HCT116 (cell line): ENCODE measurements around the gene RAB4B. TPM values are rescaled to one million over a fixed set of nuclear protein-coding genes. Genes with fewer than 3 reads are reported as not detected.
"Not testable (repeated sequence)": the region's sequence is repeated elsewhere in the genome, so short reads cannot be mapped to it uniquely, and the experiment has no call there.

Experiments used
- ATAC-seq: fragments of 200-7000 bp; cut with Tn5 transposase; 2 replicates; pipeline ENCODE4 v1.9.1; 2020; ENCODE audit warnings: mild to moderate bottlenecking, moderate library complexity
- BruUV-seq: library from RNA; stranded (reverse); fragments of 400-500 nt; replicated peaks from 2 replicates; lab custom pipeline; 2021; lab: Mats Ljungman, UMichigan
- CTCF ChIA-PET: fragments of 300-600 bp; sonication (Branson Sonifier 250); formaldehyde crosslinking; loops from one replicate; lab custom pipeline; 2021; ENCODE audit warnings: antibody characterized with exemption; lab: Charles Lee
- POLR2A ChIA-PET: fragments of 300-600, 350-600 bp; sonication (Branson Sonifier 250); formaldehyde crosslinking; loops from one replicate; lab custom pipeline; 2021; ENCODE audit warnings: antibody characterized with exemption; lab: Charles Lee
- RAD21 ChIA-PET, 2 experiments: fragments of 300-600 bp; sonication (Branson Sonifier 250); formaldehyde crosslinking; loops; one replicate each; lab custom pipeline; 2023; ENCODE audit warnings: low total read pairs in 2 of 2; ENCODE audit not compliant: uncharacterized antibody in 2 of 2, unreplicated experiment in 2 of 2, low non-redundant PET in 1 of 2; lab: Charles Lee
- DNase-seq: peaks from one replicate; pipeline ENCODE4 v3.0.0-alpha.2; 2010; ENCODE audit warnings: low read depth, low spot score
- H2AFZ ChIP-seq: fragments of 200-600 bp; shearing (Covaris generic), sonication (generic); 2 replicates; pipeline ENCODE4 v1.6.1; 2017; ENCODE audit warnings: low read depth, mixed run types, mixed read lengths, antibody characterized with exemption, low read length; ENCODE audit not compliant: poor library complexity, severe bottlenecking
- H3K27ac ChIP-seq: 2 replicates; pipeline ENCODE4 v1.5.1; 2012; ENCODE audit warnings: low read depth, low read length
- H3K27me3 ChIP-seq: fragments of 200-600 bp; sonication (generic); 2 replicates; pipeline ENCODE4 v1.6.1; 2016; ENCODE audit warnings: mixed run types, low read length, mixed read lengths; ENCODE audit not compliant: insufficient read depth
- H3K36me3 ChIP-seq, 2 experiments: fragments of 200-500 bp in 1 of 2; fragments of 200-600 bp in 1 of 2; sonication (Bioruptor generic) in 1 of 2; sonication (generic) in 1 of 2; 2 replicates each; pipeline versions ENCODE4 v1.5.1 to v1.6.1; 2014 to 2016; ENCODE audit warnings: low read length in 2 of 2, inconsistent platforms in 1 of 2, mixed read lengths in 1 of 2, mixed run types in 1 of 2; ENCODE audit not compliant: insufficient read depth in 2 of 2, control insufficient read depth in 1 of 2
- H3K4me1 ChIP-seq, 2 experiments: fragments of 200-600 bp in 1 of 2; sonication (generic) in 1 of 2; 2 replicates each; pipeline versions ENCODE4 v1.5.1 to v1.6.1; 2012 to 2017; ENCODE audit warnings: low read length in 2 of 2, inconsistent platforms in 1 of 2, mild to moderate bottlenecking in 1 of 2, mixed read lengths in 1 of 2, mixed run types in 1 of 2, moderate library complexity in 1 of 2; ENCODE audit not compliant: insufficient read depth in 2 of 2, control insufficient read depth in 1 of 2
- H3K4me2 ChIP-seq: fragments of 200-600 bp; sonication (generic); 2 replicates; pipeline ENCODE4 v1.6.1; 2017; ENCODE audit warnings: mixed run types, low read length, mixed read lengths
- H3K4me3 ChIP-seq, 2 experiments: fragments of 200-600 bp in 1 of 2; sonication (generic) in 1 of 2; replicated peaks in 1 of 2; 2 replicates each; pipeline ENCODE4 v1.5.1; 2011 to 2016; ENCODE audit warnings: low read length in 2 of 2, control low read depth in 1 of 2, low read depth in 1 of 2, mild to moderate bottlenecking in 1 of 2, mixed read lengths in 1 of 2, mixed run types in 1 of 2
- H3K79me2 ChIP-seq: fragments of 200-600 bp; sonication (generic); 2 replicates; pipeline ENCODE4 v1.6.1; 2017; ENCODE audit warnings: mild to moderate bottlenecking, mixed run types, low read length, moderate library complexity, mixed read lengths; ENCODE audit not compliant: insufficient read depth
- H3K9ac ChIP-seq: fragments of 200-600 bp; sonication (generic); 2 replicates; pipeline ENCODE4 v1.6.1; 2016; ENCODE audit warnings: low read length, mixed read lengths
- H3K9me2 ChIP-seq: fragments of 200-600 bp; sonication (generic), shearing (Covaris generic); 2 replicates; pipeline ENCODE4 v1.6.1; 2017; ENCODE audit warnings: mixed run types, mild to moderate bottlenecking, moderate library complexity; ENCODE audit not compliant: insufficient read depth
- H3K9me3 ChIP-seq, 2 experiments: fragments of 200-500 bp in 1 of 2; fragments of 200-600 bp in 1 of 2; sonication (Bioruptor generic) in 1 of 2; sonication (generic) in 1 of 2; 2 replicates each; pipeline ENCODE4 v1.6.1; 2014 to 2017; ENCODE audit warnings: low read length in 2 of 2, mixed read lengths in 2 of 2, inconsistent platforms in 1 of 2, low read depth in 1 of 2, mild to moderate bottlenecking in 1 of 2, mixed run types in 1 of 2, moderate library complexity in 1 of 2; ENCODE audit not compliant: control insufficient read depth in 1 of 2, insufficient read depth in 1 of 2
- H4K20me1 ChIP-seq: fragments of 200-600 bp; sonication (generic), shearing (Covaris generic); 2 replicates; pipeline ENCODE4 v1.6.1; 2017; ENCODE audit warnings: mixed run types, mild to moderate bottlenecking, moderate library complexity; ENCODE audit not compliant: insufficient read depth
- POLR2AphosphoS5 ChIP-seq: IDR thresholded peaks from 2 replicates; pipeline ENCODE4 v1.6.1; 2011; ENCODE audit warnings: mild to moderate bottlenecking, low read depth, low read length, moderate library complexity
- SRF ChIP-seq: IDR thresholded peaks from 2 replicates; pipeline ENCODE4 v1.6.1; 2012; ENCODE audit warnings: low read depth
- intact Hi-C: fragments of 100-400 bp; cut with micrococcal nuclease; formaldehyde crosslinking; loops from 2 replicates; pipeline ENCODE4 v1.10.0; 2022
- total RNA-seq: library from RNA; stranded (reverse); gene quantifications from one replicate; pipeline ENCODE4 v1.2.1, GENCODE V29; 2021; ENCODE audit not compliant: unreplicated experiment

The RAB4B gene
- total RNA-seq, 1 experiment from 2014 or later: 18.7 TPM

GRCh38 chr19:40763963-40764362 is 14.1 kb upstream of the RAB4B start:
- intact Hi-C loops: no loop called here
- TF ChIP-seq POLR2AphosphoS5: no peak
- no peak for TF ChIP-seq SRF
- TF ChIP-seq, all 23 proteins: peak for 0
- DNase-seq (no peak), ATAC-seq (no peak)
- no peak overlapping the region for H3K9ac ChIP-seq
- no peak overlapping the region for H3K27ac ChIP-seq
- H3K9me3 ChIP-seq: no peaks in the 10 kb centered on the region
- ChIA-PET CTCF (no interaction called here), RAD21 (no interaction called here), POLR2A (no interaction called here)
- no peak overlapping the region for H3K4me3 ChIP-seq
- no peaks in the 10 kb centered on the region for H3K4me1 ChIP-seq
- H3K4me2 ChIP-seq: no peak overlapping the region
- no TSS peak for BruUV-seq
- H3K27me3 ChIP-seq: no peaks in the 10 kb centered on the region
- H2AFZ ChIP-seq: no peak overlapping the region
- no peaks in the 10 kb centered on the region for H4K20me1 ChIP-seq
- peaks cover 52% of the 10 kb centered on the region for H3K79me2 ChIP-seq
- H3K9me2 ChIP-seq: no peaks in the 10 kb centered on the region
- H3K36me3 ChIP-seq: peaks cover 67 to 68% of the 10 kb centered on the region in 2 experiments

GRCh38 chr19:40766385-40766784 is 11.7 kb upstream of the RAB4B start:
- peaks cover 45% of the 10 kb centered on the region in 2 experiments; a peak in 3 of 4 replicates for H3K36me3 ChIP-seq
- H3K4me2 ChIP-seq, H3K9me3 ChIP-seq, intact Hi-C loops, H3K27ac ChIP-seq, H3K27me3 ChIP-seq, H3K9me2 ChIP-seq, CTCF ChIA-PET, H2AFZ ChIP-seq, ATAC-seq, H3K4me1 ChIP-seq, H4K20me1 ChIP-seq, DNase-seq, H3K4me3 ChIP-seq, H3K9ac ChIP-seq, BruUV-seq: not testable (repeated sequence)
- ChIA-PET POLR2A (interaction anchor here (1.3 kb wide), 1 partner anchor 12 kb away, joined by 5 read pairs; the partner anchor contains the start of gene RAB4B), RAD21 (interaction anchor here in 1 of 2 experiments (0.6 kb wide), 1 partner anchor 12 kb away, joined by 3 read pairs; the partner anchor contains the start of gene RAB4B)
- H3K79me2 ChIP-seq: peaks cover 28% of the 10 kb centered on the region
